Gastroesophageal sphincter (tissue), 4 donors: ENCODE results near the gene LRCH3. TPM values are rescaled to one million over a fixed set of nuclear protein-coding genes. Genes with fewer than 3 reads are reported as not detected.

Experiments used
- ATAC-seq: fragments of 150-250 bp; one replicate; pipeline ENCODE4 v1.9.1; 2016; ENCODE audit warnings: mild to moderate bottlenecking, moderate library complexity
- H3K27ac ChIP-seq, 4 donors: fragments of 200-600 bp; sonication (generic) in 3 of 4; 1 replicate in 3 of 4; 2 replicates in 1 of 4; pipeline ENCODE4 v1.5.1; 2016 to 2019
- H3K27me3 ChIP-seq: fragments of 200-600 bp; sonication (generic); one replicate; pipeline ENCODE4 v1.5.1; 2019
- H3K36me3 ChIP-seq, 2 donors: fragments of 200-600 bp; sonication (generic); one replicate each; pipeline ENCODE4 v1.5.1; 2019; ENCODE audit warnings: control low read depth in 1 of 2
- H3K4me1 ChIP-seq, 3 donors: fragments of 200-600 bp; sonication (generic); 1 replicate in 2 of 3; 2 replicates in 1 of 3; pipeline ENCODE4 v1.5.1; 2016 to 2019; ENCODE audit warnings: control low read depth in 2 of 3
- H3K4me3 ChIP-seq, 2 donors: fragments of 200-600 bp; sonication (generic); one replicate each; pipeline ENCODE4 v1.5.1; 2019; ENCODE audit warnings: mild to moderate bottlenecking in 1 of 2, moderate library complexity in 1 of 2
- H3K9me3 ChIP-seq, 3 donors: fragments of 200-600 bp; sonication (generic); one replicate each; pipeline ENCODE4 v1.5.1; 2017 to 2019; ENCODE audit warnings: control low read depth in 2 of 3
- CTCF ChIP-seq, 4 experiments: fragments of 200-600 bp in 2 of 4; fragments of 450-650 bp in 2 of 4; sonication (generic) in 1 of 4; IDR thresholded peaks; one replicate each; pipeline ENCODE4 v1.5.1; 2017 to 2019; ENCODE audit warnings: antibody characterized with exemption in 4 of 4, mild to moderate bottlenecking in 2 of 4, moderate library complexity in 2 of 4
- EP300 ChIP-seq: sonication (generic); formaldehyde crosslinking; IDR thresholded peaks from one replicate; pipeline ENCODE4 v1.6.1; 2017; ENCODE audit warnings: antibody characterized with exemption, mild to moderate bottlenecking
- POLR2A ChIP-seq, 2 donors: fragments of 450-650 bp; IDR thresholded peaks; one replicate each; pipeline ENCODE4 v1.6.1; 2017; ENCODE audit warnings: antibody characterized with exemption in 2 of 2, mild to moderate bottlenecking in 2 of 2, moderate library complexity in 1 of 2
- POLR2AphosphoS5 ChIP-seq: sonication (generic); formaldehyde crosslinking; IDR thresholded peaks from one replicate; pipeline ENCODE4 v1.6.1; 2017; ENCODE audit warnings: antibody characterized with exemption
- WGBS, 2 donors: methylation state at CpG; one replicate each; pipeline ENCODE4 v1.1.5; 2018; ENCODE audit warnings: low coverage in 1 of 2; 5-methylcytosine and 5-hydroxymethylcytosine counted together
- total RNA-seq, 4 donors: library from RNA; depleted of rRNA; stranded (reverse); fragments of >200 nt; gene quantifications; one replicate each; pipeline ENCODE4 v1.1.0, GENCODE V29; 2016

The LRCH3 gene
- total RNA-seq, 4 donors from 2014 or later: 39.0 to 158 (median 69.6) TPM

- WGBS, 2 donors: 84 to 86% methylated on average over 3 to 4 of the region's 4 CpGs
- H3K36me3 ChIP-seq: peaks cover 0 to 18% of the 10 kb centered on the region in 2 donors
- H3K4me3 ChIP-seq: no peak overlapping the region
- no peaks in the 10 kb centered on the region for H3K4me1 ChIP-seq
- no peak for TF ChIP-seq CTCF (IDR thresholded peaks at IDR 0.05)
- TF ChIP-seq POLR2A (IDR thresholded peaks at IDR 0.05): no peak
- TF ChIP-seq EP300: no peak
- no peak for TF ChIP-seq POLR2AphosphoS5
- no peak overlapping the region for H3K27ac ChIP-seq
- no peaks in the 10 kb centered on the region for H3K9me3 ChIP-seq
- no peak for ATAC-seq
- no peaks in the 10 kb centered on the region for H3K27me3 ChIP-seq
These were observed 99.6 kb downstream of the LRCH3 start for GRCh38 chr3:197890693-197891092.

- Histone ChIP-seq H3K27me3 (no peaks in the 10 kb centered on the region), H3K27ac (no peak overlapping the region), H3K9me3 (no peaks in the 10 kb centered on the region), H3K4me1 (no peaks in the 10 kb centered on the region), H3K4me3 (no peak overlapping the region), H3K36me3 (peaks cover 0 to 9% of the 10 kb centered on the region in 2 donors)
- no peak for TF ChIP-seq POLR2A (IDR thresholded peaks at IDR 0.05)
- no peak for ATAC-seq
- 85 to 91% methylated on average over 3 to 5 of the region's 5 CpGs for WGBS, 2 donors
These were observed 101.1 kb downstream of the LRCH3 start for GRCh38 chr3:197892162-197892561.

GRCh38 chr3:197896421-197896820 is 105.4 kb downstream of the LRCH3 start:
- no peak overlapping the region for H3K27ac ChIP-seq
- no peaks in the 10 kb centered on the region for H3K4me1 ChIP-seq
- TF ChIP-seq CTCF (IDR thresholded peaks at IDR 0.05) (no peak), EP300 (no peak), POLR2AphosphoS5 (no peak), POLR2A (IDR thresholded peaks at IDR 0.05) (no peak)
- no peaks in the 10 kb centered on the region for H3K9me3 ChIP-seq
- WGBS, 2 donors: 73 to 86% methylated on average over 2 to 3 of the region's 3 CpGs
- no peaks in the 10 kb centered on the region for H3K36me3 ChIP-seq
- no peak for ATAC-seq
- no peaks in the 10 kb centered on the region for H3K27me3 ChIP-seq
- no peak overlapping the region for H3K4me3 ChIP-seq

DNA sequence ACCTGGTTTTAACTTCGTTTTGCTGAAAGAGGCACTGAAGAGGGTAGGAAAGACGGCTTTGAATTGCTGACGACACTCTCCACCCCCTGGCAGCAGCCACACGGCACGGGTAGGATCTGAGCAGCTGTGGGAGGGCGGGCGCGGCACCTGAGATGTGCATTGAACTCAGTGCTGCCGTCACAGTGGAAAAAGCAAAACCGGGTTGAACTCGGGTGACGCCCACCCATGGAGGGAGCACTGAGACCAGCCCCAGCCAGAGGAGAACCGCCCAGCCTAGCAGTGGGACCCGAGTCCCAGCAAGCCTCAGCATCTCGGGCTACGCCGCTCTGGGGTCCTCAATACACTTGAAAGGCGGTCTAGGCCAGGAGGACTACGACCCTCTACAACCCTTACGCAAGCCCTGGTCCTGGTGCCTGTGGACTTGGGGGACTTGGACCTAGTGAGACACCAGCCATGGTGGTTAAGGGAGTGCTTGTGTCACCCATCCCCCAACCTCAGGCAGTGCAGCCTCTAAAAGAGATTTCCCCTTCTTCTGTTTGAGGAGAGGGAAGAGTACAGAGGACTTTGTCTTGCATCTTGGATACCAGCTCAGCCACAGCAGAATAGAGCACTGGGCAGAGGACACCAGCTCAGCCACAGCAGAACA is 108.9 kb downstream of the LRCH3 start:
- Histone ChIP-seq H3K27me3 (no peaks in the 10 kb centered on the region), H3K36me3 (no peaks in the 10 kb centered on the region), H3K4me1 (no peaks in the 10 kb centered on the region), H3K27ac (no peak overlapping the region), H3K4me3 (no peak overlapping the region), H3K9me3 (no peaks in the 10 kb centered on the region)
- TF ChIP-seq EP300: no peak
- TF ChIP-seq POLR2AphosphoS5: no peak
- TF ChIP-seq POLR2A (IDR thresholded peaks at IDR 0.05): no peak
- TF ChIP-seq CTCF (IDR thresholded peaks at IDR 0.05): no peak
- ATAC-seq: peak; percentile 5
- WGBS, 2 donors: 60 to 61% methylated on average over 1 to 11 of the region's 20 CpGs

DNA sequence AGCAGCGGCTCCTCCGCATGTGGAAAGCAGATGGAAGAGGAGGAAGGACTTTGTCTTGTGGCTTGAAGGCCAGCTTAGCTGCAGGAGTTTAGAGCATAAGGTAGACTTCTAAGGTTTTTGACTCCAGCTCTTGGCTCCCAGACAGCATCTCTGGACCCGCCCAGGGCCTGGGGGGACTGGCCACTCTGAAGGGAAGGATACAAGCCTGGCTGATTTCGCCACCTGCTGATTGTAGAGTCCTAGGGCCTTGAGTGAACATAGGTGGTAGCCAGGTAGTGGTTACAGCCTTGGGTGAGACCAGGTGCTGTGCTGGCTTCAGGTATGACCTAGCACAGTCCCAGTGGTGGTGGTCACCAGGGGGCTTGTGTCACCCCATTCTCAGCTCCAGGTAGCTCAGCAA is 110.6 kb downstream of the LRCH3 start:
- Histone ChIP-seq H3K9me3 (no peaks in the 10 kb centered on the region), H3K27me3 (no peaks in the 10 kb centered on the region), H3K4me1 (peaks cover 0 to 11% (median 0%) of the 10 kb centered on the region in 3 donors), H3K4me3 (no peak overlapping the region), H3K36me3 (no peaks in the 10 kb centered on the region), H3K27ac (no peak overlapping the region)
- 100% methylated on average over 2 of the region's 4 CpGs; no CpG with 5 or more reads in 1 of the 2 donors for WGBS, 2 donors
- no peak for ATAC-seq
- no peak for TF ChIP-seq EP300
- TF ChIP-seq POLR2AphosphoS5: no peak
- no peak for TF ChIP-seq CTCF (IDR thresholded peaks at IDR 0.05)
- no peak for TF ChIP-seq POLR2A (IDR thresholded peaks at IDR 0.05)
